ENCODE results near the gene LY6G6C.
A peak's percentile ranks its signal among the peaks of the same experiment; 100 is the strongest.

LY6G6C gene

DNA sequence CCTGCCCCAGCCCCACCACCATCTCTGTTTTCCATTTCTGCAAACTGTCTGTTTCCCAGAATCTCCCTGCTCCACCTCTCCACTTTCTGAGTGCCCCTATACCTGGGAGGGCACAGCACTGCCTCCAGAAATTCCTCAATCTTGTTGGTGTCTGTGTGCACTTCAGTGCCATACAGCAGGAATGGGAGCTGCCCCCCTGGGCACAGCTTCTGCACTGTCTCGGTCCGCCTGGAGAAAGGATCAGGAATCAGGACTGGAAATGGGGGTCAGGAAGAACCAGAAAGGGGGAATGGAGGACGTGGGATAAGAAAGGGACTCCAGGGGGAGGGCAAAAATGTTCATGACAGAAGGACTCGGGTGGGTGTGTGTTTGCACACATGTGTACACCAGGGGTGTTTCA, 12.2 kb upstream of the LY6G6C start:
- Histone ChIP-seq H3K9me3 (ENCODE audit: control insufficient read depth, insufficient read depth, low read length) (no peaks in the 10 kb centered on the region), H3K9ac (ENCODE audit: low read depth, low read length) (0 out of 2 replicates have a peak overlapping the region, but pooled peaks have one; percentile 11), H3K27ac (ENCODE audit: low read depth, low read length) (peak overlapping the region; percentile 92), H3K36me3 (ENCODE audit: control insufficient read depth, insufficient read depth, low read length) (peaks cover 35% of the 10 kb centered on the region), H3K4me1 (ENCODE audit: control insufficient read depth, insufficient read depth, low read length) (peaks cover 30% of the 10 kb centered on the region), H3K27me3 (ENCODE audit: control insufficient read depth, insufficient read depth, low read length) (no peaks in the 10 kb centered on the region), H3K4me3 (ENCODE audit: low read depth, low read length) (no peak overlapping the region)

GRCh38 chr6:31732029-31732428, 10.5 kb upstream of the LY6G6C start:
- H3K4me3 ChIP-seq (ENCODE audit: low read depth, low read length): no peak overlapping the region
- no peaks in the 10 kb centered on the region for H3K9me3 ChIP-seq (ENCODE audit: control insufficient read depth, insufficient read depth, low read length)
- H3K9ac ChIP-seq (ENCODE audit: low read depth, low read length): no peak overlapping the region
- H3K36me3 ChIP-seq (ENCODE audit: control insufficient read depth, insufficient read depth, low read length): peaks cover 43% of the 10 kb centered on the region
- no peak overlapping the region for H3K27ac ChIP-seq (ENCODE audit: low read depth, low read length)
- peaks cover 20% of the 10 kb centered on the region for H3K4me1 ChIP-seq (ENCODE audit: control insufficient read depth, insufficient read depth, low read length)
- no peaks in the 10 kb centered on the region for H3K27me3 ChIP-seq (ENCODE audit: control insufficient read depth, insufficient read depth, low read length)

DNA sequence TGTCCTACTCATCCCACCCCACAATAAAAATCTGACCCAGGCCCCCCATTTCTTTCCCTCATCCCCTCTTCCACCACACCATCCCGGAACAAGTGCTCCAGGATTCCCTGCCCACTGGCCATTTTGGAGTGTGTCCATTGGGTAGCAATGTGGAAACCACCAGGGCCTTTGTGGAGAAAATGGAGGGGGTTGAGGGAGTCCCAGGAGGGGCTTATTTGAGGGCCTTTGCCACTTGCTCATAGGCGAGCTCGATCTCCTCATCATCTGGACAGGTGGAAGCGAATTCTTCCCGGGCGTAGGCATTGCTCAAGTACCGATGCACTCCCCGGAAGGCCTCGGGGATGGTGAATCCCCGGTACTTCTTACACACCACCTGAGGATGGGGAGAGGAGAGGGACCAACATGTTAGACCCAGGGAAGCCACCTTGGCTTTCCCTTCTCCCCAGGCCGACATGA, 9.1 kb upstream of the LY6G6C start:
- Histone ChIP-seq H3K36me3 (ENCODE audit: control insufficient read depth, insufficient read depth, low read length) (peaks cover 55% of the 10 kb centered on the region), H3K9me3 (ENCODE audit: control insufficient read depth, insufficient read depth, low read length) (no peaks in the 10 kb centered on the region), H3K4me3 (ENCODE audit: low read depth, low read length) (peak overlapping the region; percentile 96; the same call in 1 of the 2 replicates), H3K4me1 (ENCODE audit: control insufficient read depth, insufficient read depth, low read length) (peaks cover 14% of the 10 kb centered on the region), H3K9ac (ENCODE audit: low read depth, low read length) (no peak overlapping the region), H3K27me3 (ENCODE audit: control insufficient read depth, insufficient read depth, low read length) (no peaks in the 10 kb centered on the region), H3K27ac (ENCODE audit: low read depth, low read length) (peak overlapping the region; percentile 97)

- peak overlapping the region; percentile 97 for H3K27ac ChIP-seq (ENCODE audit: low read depth, low read length)
- H3K27me3 ChIP-seq (ENCODE audit: control insufficient read depth, insufficient read depth, low read length): no peaks in the 10 kb centered on the region
- no peaks in the 10 kb centered on the region for H3K9me3 ChIP-seq (ENCODE audit: control insufficient read depth, insufficient read depth, low read length)
- peaks cover 55% of the 10 kb centered on the region for H3K36me3 ChIP-seq (ENCODE audit: control insufficient read depth, insufficient read depth, low read length)
- peak overlapping the region; percentile 67 for H3K9ac ChIP-seq (ENCODE audit: low read depth, low read length)
- peaks cover 14% of the 10 kb centered on the region for H3K4me1 ChIP-seq (ENCODE audit: control insufficient read depth, insufficient read depth, low read length)
- H3K4me3 ChIP-seq (ENCODE audit: low read depth, low read length): peak overlapping the region; percentile 96
These were observed 8.6 kb upstream of the LY6G6C start for GRCh38 chr6:31729979-31730630.

DNA sequence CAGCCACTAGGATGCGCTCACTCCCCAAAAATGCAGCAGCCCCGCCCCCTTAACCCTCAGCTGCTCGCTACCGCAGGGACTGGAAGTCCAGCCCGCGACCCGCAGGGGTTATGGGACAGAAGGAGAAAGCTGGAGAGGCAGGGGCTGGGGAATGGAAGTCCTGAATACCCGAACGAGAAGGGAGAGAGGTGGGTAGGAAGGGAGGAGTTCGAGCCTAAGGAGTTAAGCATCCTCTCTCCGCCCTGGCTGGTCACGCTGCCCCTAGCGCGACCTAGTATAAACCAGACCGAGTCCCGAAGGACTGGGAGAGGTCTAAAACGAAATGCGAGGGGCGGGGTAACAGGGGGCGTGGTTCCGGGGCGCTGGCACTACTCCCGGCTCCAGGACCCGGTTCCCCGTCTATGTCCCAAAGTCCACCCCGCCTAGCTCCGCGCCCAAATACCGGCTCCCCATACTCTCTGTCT, 8.0 kb upstream of the LY6G6C start:
- peaks cover 13% of the 10 kb centered on the region for H3K4me1 ChIP-seq (ENCODE audit: control insufficient read depth, insufficient read depth, low read length)
- H3K27ac ChIP-seq (ENCODE audit: low read depth, low read length): peak overlapping the region; percentile 97
- H3K27me3 ChIP-seq (ENCODE audit: control insufficient read depth, insufficient read depth, low read length): no peaks in the 10 kb centered on the region
- H3K4me3 ChIP-seq (ENCODE audit: low read depth, low read length): peak overlapping the region; percentile 96
- H3K9ac ChIP-seq (ENCODE audit: low read depth, low read length): peak overlapping the region; percentile 67
- H3K36me3 ChIP-seq (ENCODE audit: control insufficient read depth, insufficient read depth, low read length): peaks cover 55% of the 10 kb centered on the region
- no peaks in the 10 kb centered on the region for H3K9me3 ChIP-seq (ENCODE audit: control insufficient read depth, insufficient read depth, low read length)

DNA sequence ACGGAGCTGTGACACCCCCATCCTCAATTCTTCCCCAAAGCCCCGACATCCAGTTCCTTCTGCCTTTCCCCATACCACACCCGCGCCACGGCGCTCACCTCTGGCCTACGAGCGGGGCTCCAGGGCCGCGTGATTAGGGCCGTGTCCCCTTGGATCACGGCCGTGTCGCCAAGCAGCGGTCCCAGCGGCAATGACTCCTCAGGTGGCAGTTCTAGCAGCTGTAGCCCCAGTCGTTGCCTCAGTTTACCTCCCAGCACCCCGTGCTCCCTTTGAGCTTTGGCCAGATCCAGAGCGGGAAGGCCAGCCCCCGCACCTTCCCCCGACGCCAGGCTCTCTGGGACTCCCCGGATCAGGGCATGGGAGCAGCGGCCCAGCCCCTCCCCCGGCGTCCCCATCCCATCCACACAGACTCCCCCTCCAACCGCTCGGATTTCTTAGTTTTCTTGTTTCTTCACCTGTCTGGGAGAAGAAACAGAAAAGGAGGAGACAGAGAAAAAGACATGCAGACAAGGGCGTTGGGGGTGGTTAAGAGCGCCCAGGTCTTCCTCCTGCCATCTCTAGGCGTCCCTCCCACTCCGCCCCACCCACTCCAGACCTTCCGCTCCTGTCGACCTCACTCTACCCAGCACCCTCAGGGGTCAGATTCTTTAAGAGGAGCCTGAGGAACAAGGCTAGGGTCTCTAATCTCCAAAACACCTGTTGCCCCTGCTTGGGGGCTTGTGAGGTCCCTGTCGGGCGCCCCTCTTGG, 7.4 kb upstream of the LY6G6C start, which contains the start of gene DDAH2:
Gene DDAH2 (minus strand): TSS at position 533 of the 748 bp plus-strand sequence. CDS start 138 bp downstream, at position 395.
- Histone ChIP-seq H3K4me3 (ENCODE audit: low read depth, low read length) (peak within 1 kb of the TSS; percentile 96), H3K4me1 (ENCODE audit: control insufficient read depth, insufficient read depth, low read length) (peaks cover 8% of the 10 kb centered on the region), H3K27ac (ENCODE audit: low read depth, low read length) (peak within 1 kb of the TSS; percentile 97), H3K9me3 (ENCODE audit: control insufficient read depth, insufficient read depth, low read length) (no peaks in the 10 kb centered on the region), H3K27me3 (ENCODE audit: control insufficient read depth, insufficient read depth, low read length) (no peaks in the 10 kb centered on the region), H3K36me3 (ENCODE audit: control insufficient read depth, insufficient read depth, low read length) (peaks cover 51% of the 10 kb centered on the region), H3K9ac (ENCODE audit: low read depth, low read length) (peak within 1 kb of the TSS; percentile 67)

- Histone ChIP-seq H3K36me3 (ENCODE audit: control insufficient read depth, insufficient read depth, low read length) (peaks cover 41% of the 10 kb centered on the region), H3K9ac (ENCODE audit: low read depth, low read length) (no peak overlapping the region), H3K4me3 (ENCODE audit: low read depth, low read length) (no peak overlapping the region)
These were observed 6.4 kb upstream of the LY6G6C start for GRCh38 chr6:31727717-31728671.

DNA sequence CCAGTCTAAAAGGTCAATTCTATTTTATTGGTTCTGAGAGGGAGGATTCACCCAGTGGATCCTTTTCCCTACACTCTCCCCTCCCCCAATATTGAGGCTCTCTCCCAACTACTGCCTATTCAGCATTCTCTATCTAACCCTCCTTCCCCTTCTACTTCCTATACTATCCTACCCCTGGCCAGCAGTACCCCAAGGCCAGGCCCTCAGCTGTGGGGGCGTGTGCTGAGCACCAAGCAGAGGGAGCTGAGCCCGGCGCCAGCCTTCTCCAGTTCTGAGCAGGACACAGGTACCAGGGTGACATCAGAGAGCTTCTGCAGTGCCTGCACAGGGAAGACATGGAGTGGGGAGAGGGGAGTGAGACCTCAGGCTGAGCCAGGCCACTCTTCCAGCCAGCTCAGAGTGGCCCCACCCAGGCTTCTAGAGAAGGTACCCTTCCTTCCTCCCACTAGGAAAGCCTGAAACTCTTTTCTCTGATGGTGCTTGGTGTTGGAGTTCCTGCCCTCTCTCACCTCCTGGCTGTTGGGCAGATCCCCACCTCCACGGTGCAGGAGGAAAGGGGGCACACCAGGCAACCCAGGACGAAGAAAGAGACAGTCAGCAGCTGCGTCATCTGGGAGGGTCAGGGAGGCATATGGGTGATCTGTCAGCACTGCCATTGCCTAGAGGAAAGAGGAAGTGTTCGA, 5.6 kb upstream of the LY6G6C start:
- Histone ChIP-seq H3K36me3 (ENCODE audit: control insufficient read depth, insufficient read depth, low read length) (peaks cover 35% of the 10 kb centered on the region), H3K27me3 (ENCODE audit: control insufficient read depth, insufficient read depth, low read length) (no peaks in the 10 kb centered on the region), H3K4me3 (ENCODE audit: low read depth, low read length) (no peak overlapping the region), H3K9me3 (ENCODE audit: control insufficient read depth, insufficient read depth, low read length) (no peaks in the 10 kb centered on the region), H3K4me1 (ENCODE audit: control insufficient read depth, insufficient read depth, low read length) (peaks cover 8% of the 10 kb centered on the region), H3K27ac (ENCODE audit: low read depth, low read length) (no peak overlapping the region), H3K9ac (ENCODE audit: low read depth, low read length) (no peak overlapping the region)

More at GRCh38 chr6:31727717-31728671, 6.4 kb upstream of the LY6G6C start:
- Histone ChIP-seq H3K4me1 (ENCODE audit: control insufficient read depth, insufficient read depth, low read length) (peaks cover 8% of the 10 kb centered on the region), H3K27ac (ENCODE audit: low read depth, low read length) (no peak overlapping the region), H3K9me3 (ENCODE audit: control insufficient read depth, insufficient read depth, low read length) (no peaks in the 10 kb centered on the region), H3K27me3 (ENCODE audit: control insufficient read depth, insufficient read depth, low read length) (no peaks in the 10 kb centered on the region)

DNA sequence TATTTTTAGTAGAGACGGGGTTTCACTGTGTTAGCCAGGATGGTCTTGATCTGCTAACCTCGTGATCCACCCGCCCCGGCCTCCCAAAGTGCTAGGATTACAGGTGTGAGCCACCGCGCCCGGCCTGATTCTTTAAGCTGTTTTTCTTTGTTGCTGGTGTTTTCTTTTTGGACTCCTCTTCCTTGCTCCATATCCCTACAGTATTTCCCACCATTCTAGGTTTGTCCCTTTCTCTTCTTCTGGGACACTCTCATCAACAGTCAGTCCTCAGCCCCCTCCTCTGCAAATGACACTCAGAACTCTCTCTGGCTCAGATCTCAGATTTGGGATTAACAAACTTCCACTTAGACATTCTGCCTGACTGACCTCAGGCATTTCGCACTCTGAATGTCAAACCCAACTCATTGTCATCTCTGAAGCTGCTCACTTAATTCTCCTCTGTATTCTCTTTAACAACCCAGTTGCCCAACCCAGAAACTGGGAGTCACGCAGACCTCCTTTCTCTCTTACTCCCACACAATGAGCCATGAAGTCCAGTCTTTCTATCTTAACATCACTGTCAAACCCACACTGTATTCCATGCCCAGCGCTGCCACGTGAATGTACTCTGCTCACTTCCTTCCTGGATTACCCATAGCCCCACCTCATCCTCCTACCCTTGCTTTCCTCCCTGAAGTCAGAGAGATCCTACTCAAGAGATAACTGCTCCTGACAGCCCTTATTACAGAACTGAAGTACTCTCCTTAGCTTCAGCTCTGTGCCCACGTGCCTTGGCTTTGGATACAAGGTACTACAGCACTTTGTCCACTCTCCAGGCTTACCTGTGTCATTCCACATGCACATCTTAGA, 4.2 kb upstream of the LY6G6C start:
- no peak overlapping the region for H3K27ac ChIP-seq (ENCODE audit: low read depth, low read length)
- peaks cover 22% of the 10 kb centered on the region for H3K36me3 ChIP-seq (ENCODE audit: control insufficient read depth, insufficient read depth, low read length)
- H3K4me3 ChIP-seq (ENCODE audit: low read depth, low read length): no peak overlapping the region
- no peaks in the 10 kb centered on the region for H3K9me3 ChIP-seq (ENCODE audit: control insufficient read depth, insufficient read depth, low read length)
- no peak overlapping the region for H3K9ac ChIP-seq (ENCODE audit: low read depth, low read length)
- H3K27me3 ChIP-seq (ENCODE audit: control insufficient read depth, insufficient read depth, low read length): no peaks in the 10 kb centered on the region
- peaks cover 8% of the 10 kb centered on the region for H3K4me1 ChIP-seq (ENCODE audit: control insufficient read depth, insufficient read depth, low read length)

All from HUES48 (cell line).